ENCODE results near the gene ZBTB7B.
A peak's percentile ranks its signal among the peaks of the same experiment; 100 is the strongest.
"Not testable (repeated sequence)": the region's sequence is repeated elsewhere in the genome, so short reads cannot be mapped to it uniquely, and the experiment has no call there.

The ZBTB7B gene

GRCh38 chr1:154994591-154994990 is 8.0 kb upstream of the ZBTB7B start:
- DNase-seq (ENCODE audit: low read depth, low spot score): no peak
- H3K4me3 ChIP-seq (ENCODE audit: low read depth, low read length): no peak overlapping the region
- in situ Hi-C loops (cut with HindIII; ENCODE audit: low sequenced_read_pairs): no loop called here
- TF ChIP-seq CTCF (IDR thresholded peaks at IDR 0.05; ENCODE audit: low read depth, low read length): no peak

- H3K4me3 ChIP-seq (ENCODE audit: low read depth, low read length); in situ Hi-C loops (cut with HindIII; ENCODE audit: low sequenced_read_pairs): not testable (repeated sequence)
- DNase-seq (ENCODE audit: low read depth, low spot score): peak; percentile 75
- peak; percentile 55 for TF ChIP-seq CTCF (IDR thresholded peaks at IDR 0.05; ENCODE audit: low read depth, low read length)
These were observed 7.2 kb upstream of the ZBTB7B start for GRCh38 chr1:154995301-154995983.

GRCh38 chr1:154996966-154997701 is 5.5 kb upstream of the ZBTB7B start:
- no peak for TF ChIP-seq CTCF (IDR thresholded peaks at IDR 0.05; ENCODE audit: low read depth, low read length)
- in situ Hi-C loops (cut with HindIII; ENCODE audit: low sequenced_read_pairs): no loop called here
- no peak overlapping the region for H3K4me3 ChIP-seq (ENCODE audit: low read depth, low read length)
- no peak for DNase-seq (ENCODE audit: low read depth, low spot score)

- TF ChIP-seq CTCF (IDR thresholded peaks at IDR 0.05; ENCODE audit: low read depth, low read length): no peak
- H3K4me3 ChIP-seq (ENCODE audit: low read depth, low read length): no peak overlapping the region
- DNase-seq (ENCODE audit: low read depth, low spot score): no peak
- in situ Hi-C loops (cut with HindIII; ENCODE audit: low sequenced_read_pairs): no loop called here
These were observed 4.3 kb upstream of the ZBTB7B start for GRCh38 chr1:154998201-154998780.

- H3K4me3 ChIP-seq (ENCODE audit: low read depth, low read length): peak overlapping the region; percentile 61
- peak; percentile 97 for TF ChIP-seq CTCF (IDR thresholded peaks at IDR 0.05; ENCODE audit: low read depth, low read length)
- peak; percentile 70 for DNase-seq (ENCODE audit: low read depth, low spot score)
- in situ Hi-C loops (cut with HindIII; ENCODE audit: low sequenced_read_pairs): no loop called here
These were observed 3.6 kb upstream of the ZBTB7B start for GRCh38 chr1:154998818-154999570.
